Gastrocnemius medialis (tissue), 4 donors: ENCODE measurements around the gene TLDC2.

Source experiments
- POLR2A ChIP-seq, 2 donors: fragments of 450-650 bp; IDR thresholded peaks; one replicate each; pipeline ENCODE4 v1.6.1; 2017; ENCODE audit warnings: antibody characterized with exemption in 2 of 2, mild to moderate bottlenecking in 2 of 2, moderate library complexity in 2 of 2
- TF ChIP-seq, protein P1 (sequence below), 5 experiments: fragments of 450-650 bp in 3 of 5; fragments of 200-600 bp in 2 of 5; sonication (generic) in 2 of 5; IDR thresholded peaks in 4 of 5; conservative IDR thresholded peaks in 1 of 5; 1 replicate in 4 of 5; 2 replicates in 1 of 5; pipeline ENCODE4 v1.5.1; 2016 to 2019; ENCODE audit warnings: antibody characterized with exemption in 5 of 5, mild to moderate bottlenecking in 3 of 5, moderate library complexity in 3 of 5

DNA sequence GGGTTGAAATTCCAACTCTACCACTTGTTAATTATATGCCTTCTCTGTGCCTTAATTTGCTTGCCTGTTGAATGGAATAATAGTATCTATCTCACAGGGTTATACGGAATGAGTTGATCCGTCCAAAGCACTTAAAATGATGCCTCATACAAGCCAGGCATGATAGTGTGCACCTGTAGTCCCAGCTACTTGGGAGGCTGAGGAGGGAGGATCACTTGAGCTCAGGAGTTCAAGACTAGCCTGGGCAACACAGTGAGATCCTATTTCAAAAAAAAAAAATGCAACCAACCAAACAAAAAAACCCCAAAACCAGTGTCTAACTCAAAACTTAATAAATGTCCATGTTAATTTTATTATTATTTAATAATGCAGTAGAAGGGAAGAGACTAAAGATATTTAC, 40.3 kb downstream of the TLDC2 start:
- TF ChIP-seq, protein P1, sequence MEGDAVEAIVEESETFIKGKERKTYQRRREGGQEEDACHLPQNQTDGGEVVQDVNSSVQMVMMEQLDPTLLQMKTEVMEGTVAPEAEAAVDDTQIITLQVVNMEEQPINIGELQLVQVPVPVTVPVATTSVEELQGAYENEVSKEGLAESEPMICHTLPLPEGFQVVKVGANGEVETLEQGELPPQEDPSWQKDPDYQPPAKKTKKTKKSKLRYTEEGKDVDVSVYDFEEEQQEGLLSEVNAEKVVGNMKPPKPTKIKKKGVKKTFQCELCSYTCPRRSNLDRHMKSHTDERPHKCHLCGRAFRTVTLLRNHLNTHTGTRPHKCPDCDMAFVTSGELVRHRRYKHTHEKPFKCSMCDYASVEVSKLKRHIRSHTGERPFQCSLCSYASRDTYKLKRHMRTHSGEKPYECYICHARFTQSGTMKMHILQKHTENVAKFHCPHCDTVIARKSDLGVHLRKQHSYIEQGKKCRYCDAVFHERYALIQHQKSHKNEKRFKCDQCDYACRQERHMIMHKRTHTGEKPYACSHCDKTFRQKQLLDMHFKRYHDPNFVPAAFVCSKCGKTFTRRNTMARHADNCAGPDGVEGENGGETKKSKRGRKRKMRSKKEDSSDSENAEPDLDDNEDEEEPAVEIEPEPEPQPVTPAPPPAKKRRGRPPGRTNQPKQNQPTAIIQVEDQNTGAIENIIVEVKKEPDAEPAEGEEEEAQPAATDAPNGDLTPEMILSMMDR (IDR thresholded peaks at IDR 0.05 in 4 of 5, conservative IDR thresholded peaks at IDR 0.05 in 1 of 5) = no peak
- no peak for TF ChIP-seq POLR2A (IDR thresholded peaks at IDR 0.05)
